Measurements from ENCODE around the gene ACMSD. TPM values are rescaled to one million over a fixed set of nuclear protein-coding genes. Genes with fewer than 3 reads are reported as not detected.

Gene ACMSD
- total RNA-seq, 1 donor = not detected

- Histone ChIP-seq H3K4me2 (ENCODE audit: insufficient read depth, low read length) (no peak overlapping the region), H3K36me3 (ENCODE audit: insufficient read depth, low read length) (no peaks in the 10 kb centered on the region), H3K79me2 (ENCODE audit: insufficient read depth, low read length) (no peaks in the 10 kb centered on the region), H3K9me3 (ENCODE audit: low read depth, low read length) (no peaks in the 10 kb centered on the region), H3K4me1 (ENCODE audit: insufficient read depth, low read length) (no peaks in the 10 kb centered on the region), H2AFZ (ENCODE audit: low read length) (no peak overlapping the region), H3K27ac (ENCODE audit: low read depth, low read length) (no peak overlapping the region), H4K20me1 (ENCODE audit: insufficient read depth, low read length) (no peaks in the 10 kb centered on the region), H3K4me3 (ENCODE audit: insufficient read depth, low read length) (no peak overlapping the region), H3K27me3 (ENCODE audit: insufficient read depth, low read length) (no peaks in the 10 kb centered on the region)
- TF ChIP-seq CTCF (IDR thresholded peaks at IDR 0.05; ENCODE audit: extremely low read depth, low read depth, low read length) = no peak
- DNase-seq (ENCODE audit: insufficient read length, low spot score, missing footprints) = no peak
Observed at GRCh38 chr2:134883552-134884293, 45.3 kb downstream of the ACMSD start.

DNA sequence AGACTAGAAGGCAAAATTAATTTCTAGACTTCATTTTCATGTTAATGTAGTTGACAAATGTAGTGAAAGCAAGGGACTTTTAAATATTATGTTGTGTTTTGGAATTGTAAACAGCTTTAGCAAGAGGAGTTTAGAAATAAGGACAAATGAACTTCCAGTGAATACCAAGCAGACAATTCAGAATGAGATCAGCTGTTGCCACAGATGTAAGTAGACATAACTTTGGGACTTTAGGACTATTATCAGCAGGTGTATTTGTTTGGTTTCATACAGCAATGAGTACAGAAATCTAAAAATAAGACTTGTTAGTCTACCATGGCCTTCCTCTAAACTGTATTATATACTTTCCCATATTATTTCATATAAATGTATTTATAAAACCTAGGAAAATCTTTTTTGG lies 46.0 kb downstream of the ACMSD start:
- no peak for TF ChIP-seq CTCF (IDR thresholded peaks at IDR 0.05; ENCODE audit: extremely low read depth, low read depth, low read length)
- H2AFZ ChIP-seq (ENCODE audit: low read length) = no peak overlapping the region
- no peak for DNase-seq (ENCODE audit: insufficient read length, low spot score, missing footprints)
- H3K4me1 ChIP-seq (ENCODE audit: insufficient read depth, low read length) = no peaks in the 10 kb centered on the region
- no peak overlapping the region for H3K4me2 ChIP-seq (ENCODE audit: insufficient read depth, low read length)
- no peak overlapping the region for H3K4me3 ChIP-seq (ENCODE audit: insufficient read depth, low read length)
- no peaks in the 10 kb centered on the region for H3K36me3 ChIP-seq (ENCODE audit: insufficient read depth, low read length)
- H3K27me3 ChIP-seq (ENCODE audit: insufficient read depth, low read length) = no peaks in the 10 kb centered on the region
- H3K79me2 ChIP-seq (ENCODE audit: insufficient read depth, low read length) = no peaks in the 10 kb centered on the region
- H3K27ac ChIP-seq (ENCODE audit: low read depth, low read length) = no peak overlapping the region
- H3K9me3 ChIP-seq (ENCODE audit: low read depth, low read length) = no peaks in the 10 kb centered on the region
- no peaks in the 10 kb centered on the region for H4K20me1 ChIP-seq (ENCODE audit: insufficient read depth, low read length)

GRCh38 chr2:134892282-134893035 lies 54.0 kb downstream of the ACMSD start:
- no peaks in the 10 kb centered on the region for H3K79me2 ChIP-seq (ENCODE audit: insufficient read depth, low read length)
- no peak overlapping the region for H3K4me3 ChIP-seq (ENCODE audit: insufficient read depth, low read length)
- H4K20me1 ChIP-seq (ENCODE audit: insufficient read depth, low read length) = no peaks in the 10 kb centered on the region
- no peak for TF ChIP-seq CTCF (IDR thresholded peaks at IDR 0.05; ENCODE audit: extremely low read depth, low read depth, low read length)
- H3K27ac ChIP-seq (ENCODE audit: low read depth, low read length) = no peak overlapping the region
- H2AFZ ChIP-seq (ENCODE audit: low read length) = no peak overlapping the region
- no peaks in the 10 kb centered on the region for H3K36me3 ChIP-seq (ENCODE audit: insufficient read depth, low read length)
- no peaks in the 10 kb centered on the region for H3K27me3 ChIP-seq (ENCODE audit: insufficient read depth, low read length)
- DNase-seq (ENCODE audit: insufficient read length, low spot score, missing footprints) = no peak
- H3K4me2 ChIP-seq (ENCODE audit: insufficient read depth, low read length) = no peak overlapping the region
- H3K4me1 ChIP-seq (ENCODE audit: insufficient read depth, low read length) = no peaks in the 10 kb centered on the region
- no peaks in the 10 kb centered on the region for H3K9me3 ChIP-seq (ENCODE audit: low read depth, low read length)

DNA sequence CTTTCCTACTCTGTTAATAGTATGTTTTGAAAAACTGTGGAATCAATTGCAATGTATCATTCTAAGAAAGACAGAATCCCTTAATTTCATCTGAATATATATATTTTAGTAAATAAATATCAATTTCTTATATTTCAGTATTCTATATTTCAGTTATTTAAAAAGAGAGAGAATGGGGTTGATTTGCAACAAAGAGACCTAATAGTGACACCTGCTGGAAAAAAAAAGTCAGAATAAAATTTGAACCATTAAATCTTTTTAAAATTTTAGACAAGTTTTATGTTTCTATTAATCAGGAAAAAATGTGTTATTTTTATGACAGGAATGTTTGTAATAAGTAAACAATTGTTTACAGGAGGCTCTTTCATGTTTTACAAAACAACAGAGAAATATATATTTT lies 59.5 kb downstream of the ACMSD start:
- no peak overlapping the region for H2AFZ ChIP-seq (ENCODE audit: low read length)
- H3K79me2 ChIP-seq (ENCODE audit: insufficient read depth, low read length) = no peaks in the 10 kb centered on the region
- no peaks in the 10 kb centered on the region for H4K20me1 ChIP-seq (ENCODE audit: insufficient read depth, low read length)
- no peak for DNase-seq (ENCODE audit: insufficient read length, low spot score, missing footprints)
- H3K4me1 ChIP-seq (ENCODE audit: insufficient read depth, low read length) = no peaks in the 10 kb centered on the region
- peak; percentile 40 for TF ChIP-seq CTCF (IDR thresholded peaks at IDR 0.05; ENCODE audit: extremely low read depth, low read depth, low read length)
- no peaks in the 10 kb centered on the region for H3K27me3 ChIP-seq (ENCODE audit: insufficient read depth, low read length)
- H3K4me3 ChIP-seq (ENCODE audit: insufficient read depth, low read length) = no peak overlapping the region
- no peaks in the 10 kb centered on the region for H3K36me3 ChIP-seq (ENCODE audit: insufficient read depth, low read length)
- no peak overlapping the region for H3K4me2 ChIP-seq (ENCODE audit: insufficient read depth, low read length)
- no peaks in the 10 kb centered on the region for H3K9me3 ChIP-seq (ENCODE audit: low read depth, low read length)
- H3K27ac ChIP-seq (ENCODE audit: low read depth, low read length) = no peak overlapping the region
